ENCODE measurements around the gene ARAP1.

DNA sequence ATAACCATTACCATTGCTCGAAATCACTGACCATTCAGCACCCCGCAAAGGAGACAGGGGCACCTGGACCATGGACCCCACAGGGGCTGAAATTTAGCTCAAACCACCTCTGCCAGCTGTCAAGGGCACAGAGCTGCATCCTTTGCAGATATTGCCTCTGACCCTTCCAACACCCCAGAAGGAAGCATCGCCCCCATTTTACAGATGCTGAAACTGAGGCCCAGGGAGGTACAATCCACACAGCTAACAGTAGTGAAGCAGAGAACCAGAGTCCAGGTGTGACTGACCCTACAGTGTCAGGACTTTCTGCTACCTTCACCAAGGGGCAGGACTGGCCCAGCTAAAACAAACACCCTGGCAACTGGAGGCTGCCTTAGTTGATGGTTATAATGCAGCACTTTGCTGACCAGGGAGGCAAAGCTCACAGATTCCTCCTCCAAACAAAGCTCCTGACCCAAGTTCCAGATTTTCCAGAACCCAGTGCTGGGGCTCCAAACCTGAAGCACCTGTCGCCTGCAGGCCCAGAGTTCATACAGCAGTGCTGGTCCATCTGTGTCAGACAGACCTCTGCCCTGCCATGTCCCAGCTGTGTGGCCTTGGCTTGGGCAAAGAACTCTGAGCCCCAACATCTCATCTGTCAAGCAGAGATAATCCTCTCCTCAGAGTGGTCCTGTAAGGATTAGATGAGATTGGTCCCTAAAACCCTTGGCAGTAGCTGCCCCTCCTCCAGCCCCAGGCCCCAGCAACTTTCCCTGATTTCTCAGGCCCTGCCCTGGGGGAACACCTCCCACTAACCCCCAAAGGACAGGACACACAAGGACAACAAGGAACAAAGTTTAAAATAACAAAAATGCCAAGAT, 15.2 kb upstream of the ARAP1 start:
- TF ChIP-seq, protein P1, sequence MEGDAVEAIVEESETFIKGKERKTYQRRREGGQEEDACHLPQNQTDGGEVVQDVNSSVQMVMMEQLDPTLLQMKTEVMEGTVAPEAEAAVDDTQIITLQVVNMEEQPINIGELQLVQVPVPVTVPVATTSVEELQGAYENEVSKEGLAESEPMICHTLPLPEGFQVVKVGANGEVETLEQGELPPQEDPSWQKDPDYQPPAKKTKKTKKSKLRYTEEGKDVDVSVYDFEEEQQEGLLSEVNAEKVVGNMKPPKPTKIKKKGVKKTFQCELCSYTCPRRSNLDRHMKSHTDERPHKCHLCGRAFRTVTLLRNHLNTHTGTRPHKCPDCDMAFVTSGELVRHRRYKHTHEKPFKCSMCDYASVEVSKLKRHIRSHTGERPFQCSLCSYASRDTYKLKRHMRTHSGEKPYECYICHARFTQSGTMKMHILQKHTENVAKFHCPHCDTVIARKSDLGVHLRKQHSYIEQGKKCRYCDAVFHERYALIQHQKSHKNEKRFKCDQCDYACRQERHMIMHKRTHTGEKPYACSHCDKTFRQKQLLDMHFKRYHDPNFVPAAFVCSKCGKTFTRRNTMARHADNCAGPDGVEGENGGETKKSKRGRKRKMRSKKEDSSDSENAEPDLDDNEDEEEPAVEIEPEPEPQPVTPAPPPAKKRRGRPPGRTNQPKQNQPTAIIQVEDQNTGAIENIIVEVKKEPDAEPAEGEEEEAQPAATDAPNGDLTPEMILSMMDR (IDR thresholded peaks at IDR 0.05 in 4 of 5, conservative IDR thresholded peaks at IDR 0.05 in 1 of 5): no peak
- TF ChIP-seq POLR2A (IDR thresholded peaks at IDR 0.05): no peak

All from gastrocnemius medialis (tissue), 4 donors.